Lung (tissue), 12 donors: ENCODE results near the gene EYS. TPM values are rescaled to one million over a fixed set of nuclear protein-coding genes. Genes with fewer than 3 reads are reported as not detected.

Experiments
- ATAC-seq: fragments of 200-7000 bp; cut with Tn5 transposase; one replicate; pipeline ENCODE4 v1.9.1; 2020; ENCODE audit warnings: moderate number of reproducible peaks; ENCODE audit not compliant: insufficient read depth, low FRiP score
- DNase-seq, 3 donors: peaks; one replicate each; pipeline ENCODE4 v3.0.0-alpha.2; 2013 to 2017
- H3K27ac ChIP-seq, 2 donors: one replicate each; pipeline ENCODE4 v1.5.1; 2013; ENCODE audit warnings: mild to moderate bottlenecking in 2 of 2, moderate library complexity in 2 of 2, control low read depth in 1 of 2, inconsistent platforms in 1 of 2, low read depth in 1 of 2, low read length in 1 of 2
- H3K27me3 ChIP-seq, 3 donors: one replicate each; pipeline ENCODE4 v1.5.1; 2013; ENCODE audit warnings: low read length in 2 of 3; ENCODE audit not compliant: control insufficient read depth in 3 of 3, insufficient read depth in 3 of 3
- H3K36me3 ChIP-seq, 4 donors: one replicate each; pipeline ENCODE4 v1.5.1; 2013; ENCODE audit warnings: low read length in 4 of 4, mild to moderate bottlenecking in 1 of 4, moderate library complexity in 1 of 4; ENCODE audit not compliant: control insufficient read depth in 4 of 4, insufficient read depth in 4 of 4
- H3K4me1 ChIP-seq, 5 donors: one replicate each; pipeline ENCODE4 v1.5.1; 2013; ENCODE audit warnings: low read length in 5 of 5, mild to moderate bottlenecking in 2 of 5, moderate library complexity in 1 of 5; ENCODE audit not compliant: control insufficient read depth in 5 of 5, insufficient read depth in 5 of 5
- H3K4me3 ChIP-seq: one replicate; pipeline ENCODE4 v1.5.1; 2013; ENCODE audit warnings: mild to moderate bottlenecking, control low read depth, moderate library complexity
- H3K9ac ChIP-seq, 2 donors: one replicate each; pipeline ENCODE4 v1.5.1; 2013; ENCODE audit warnings: low read length in 2 of 2, control low read depth in 1 of 2; ENCODE audit not compliant: insufficient read depth in 1 of 2
- H3K9me3 ChIP-seq, 4 donors: one replicate each; pipeline ENCODE4 v1.5.1; 2013; ENCODE audit warnings: low read length in 3 of 4, mild to moderate bottlenecking in 1 of 4, moderate library complexity in 1 of 4; ENCODE audit not compliant: control insufficient read depth in 4 of 4, insufficient read depth in 3 of 4
- WGBS, 2 donors: extraction: QIAGEN DNeasy Blood & Tissue Kit; methylation state at CpG; one replicate each; pipeline ENCODE4 v1.1.7; 2013; 5-methylcytosine and 5-hydroxymethylcytosine counted together
- polyA plus RNA-seq, 2 donors: library from polyadenylated mRNA; stranded (reverse); fragments of 200-250 nt; gene quantifications; one replicate each; pipeline ENCODE4 v1.2.1, GENCODE V29; 2013
- total RNA-seq, 2 donors: library from RNA; depleted of rRNA in 1 of 2; stranded (reverse); fragments of >200 nt in 1 of 2; gene quantifications; one replicate each; pipeline ENCODE4 v1.2.1, GENCODE V29; 2014 to 2021
- TF ChIP-seq, protein P1 (sequence below): IDR thresholded peaks from 2 replicates; pipeline ENCODE4 v1.5.1; 2012; ENCODE audit warnings: mild to moderate bottlenecking; ENCODE audit errors: control extremely low read depth, extremely low read depth
- donor health status: control.
- donor health status: control.
- donor health status: Bipolar disorder and iron deficiency.
- donor health status: healthy.
- donor health status: DM: yes; HTN: yes; CAD: no.

EYS gene
- total and polyA plus RNA-seq, 4 donors = 0.06 to 0.34 (median 0.12) TPM

DNA sequence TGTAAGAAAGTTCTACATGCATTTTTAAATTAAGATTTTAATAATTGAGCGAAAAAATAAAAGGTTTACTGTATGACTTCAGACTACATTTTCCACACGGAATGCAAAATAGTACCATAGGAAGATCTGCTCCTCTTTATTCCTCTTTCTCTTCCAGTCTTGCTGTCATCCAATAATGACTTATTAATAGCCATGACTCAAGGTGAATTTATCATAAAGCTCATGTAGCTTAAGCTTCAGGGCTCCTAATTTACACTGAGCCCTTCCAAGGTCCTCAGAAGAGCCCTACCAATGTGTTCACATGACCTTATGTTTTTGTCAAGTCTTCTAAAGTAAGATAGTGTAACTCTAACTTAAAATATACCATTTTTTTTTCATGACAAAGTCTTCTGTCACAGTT lies 1561.4 kb downstream of the EYS start:
- DNase-seq (no peak), ATAC-seq (no peak)
- Histone ChIP-seq H3K36me3 (no peaks in the 10 kb centered on the region), H3K9ac (no peak overlapping the region), H3K27me3 (no peaks in the 10 kb centered on the region), H3K4me3 (no peak overlapping the region), H3K4me1 (no peaks in the 10 kb centered on the region), H3K27ac (no peak overlapping the region), H3K9me3 (no peaks in the 10 kb centered on the region)
- WGBS, 2 donors = 83 to 87% methylated on average over 2 of the region's 2 CpGs
- TF ChIP-seq, protein P1, sequence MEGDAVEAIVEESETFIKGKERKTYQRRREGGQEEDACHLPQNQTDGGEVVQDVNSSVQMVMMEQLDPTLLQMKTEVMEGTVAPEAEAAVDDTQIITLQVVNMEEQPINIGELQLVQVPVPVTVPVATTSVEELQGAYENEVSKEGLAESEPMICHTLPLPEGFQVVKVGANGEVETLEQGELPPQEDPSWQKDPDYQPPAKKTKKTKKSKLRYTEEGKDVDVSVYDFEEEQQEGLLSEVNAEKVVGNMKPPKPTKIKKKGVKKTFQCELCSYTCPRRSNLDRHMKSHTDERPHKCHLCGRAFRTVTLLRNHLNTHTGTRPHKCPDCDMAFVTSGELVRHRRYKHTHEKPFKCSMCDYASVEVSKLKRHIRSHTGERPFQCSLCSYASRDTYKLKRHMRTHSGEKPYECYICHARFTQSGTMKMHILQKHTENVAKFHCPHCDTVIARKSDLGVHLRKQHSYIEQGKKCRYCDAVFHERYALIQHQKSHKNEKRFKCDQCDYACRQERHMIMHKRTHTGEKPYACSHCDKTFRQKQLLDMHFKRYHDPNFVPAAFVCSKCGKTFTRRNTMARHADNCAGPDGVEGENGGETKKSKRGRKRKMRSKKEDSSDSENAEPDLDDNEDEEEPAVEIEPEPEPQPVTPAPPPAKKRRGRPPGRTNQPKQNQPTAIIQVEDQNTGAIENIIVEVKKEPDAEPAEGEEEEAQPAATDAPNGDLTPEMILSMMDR = no peak

- TF ChIP-seq, protein P1 = no peak
- Histone ChIP-seq H3K4me3 (no peak overlapping the region), H3K27me3 (no peaks in the 10 kb centered on the region), H3K9ac (no peak overlapping the region), H3K36me3 (no peaks in the 10 kb centered on the region), H3K9me3 (no peaks in the 10 kb centered on the region), H3K27ac (no peak overlapping the region), H3K4me1 (no peaks in the 10 kb centered on the region)
- no peak for ATAC-seq
- DNase-seq = no peak
- 76 to 79% methylated on average over 2 of the region's 2 CpGs for WGBS, 2 donors
Measured at GRCh38 chr6:64143101-64143500, 1563.9 kb downstream of the EYS start.

DNA sequence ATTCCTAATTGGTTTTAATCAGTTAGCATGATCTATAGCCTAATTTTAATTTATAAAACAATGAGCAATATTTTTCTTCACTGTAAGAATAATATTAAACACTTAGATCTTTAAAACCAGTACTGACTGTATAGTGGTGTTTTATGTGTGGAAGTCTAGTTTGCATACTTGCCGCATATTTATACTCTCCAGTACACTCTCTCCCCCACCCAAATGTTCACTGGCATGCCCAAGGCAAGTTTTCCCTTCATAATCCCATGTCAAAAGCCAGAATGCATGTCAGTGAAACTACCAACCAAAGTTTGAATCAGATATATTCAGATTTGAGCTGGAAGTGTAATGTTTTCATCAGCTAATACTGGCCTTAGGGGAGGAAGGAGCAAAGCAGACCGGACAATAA lies 1565.3 kb downstream of the EYS start:
- DNase-seq (no peak), ATAC-seq (no peak)
- Histone ChIP-seq H3K9me3 (no peaks in the 10 kb centered on the region), H3K27ac (no peak overlapping the region), H3K4me3 (no peak overlapping the region), H3K36me3 (no peaks in the 10 kb centered on the region), H3K9ac (no peak overlapping the region), H3K4me1 (no peaks in the 10 kb centered on the region), H3K27me3 (no peaks in the 10 kb centered on the region)
- TF ChIP-seq, protein P1 = no peak
- WGBS, 2 donors = 94 to 95% methylated on average over 2 of the region's 2 CpGs
